H9 (cell line): ENCODE data around the gene SEC11A. TPM values are rescaled to one million over a fixed set of nuclear protein-coding genes. Genes with fewer than 3 reads are reported as not detected.

Source experiments
- DNase-seq: peaks from one replicate; pipeline ENCODE4 v3.0.0-alpha.2; 2017
- H2AFZ ChIP-seq: one replicate; pipeline ENCODE4 v1.6.1; 2013; ENCODE audit warnings: mild to moderate bottlenecking, low read length, control low read depth, moderate library complexity
- H2AK5ac ChIP-seq: 2 replicates; pipeline ENCODE4 v1.6.1; 2013; ENCODE audit warnings: low read length, control low read depth, mixed read lengths; ENCODE audit not compliant: insufficient read length
- H2BK120ac ChIP-seq: one replicate; pipeline ENCODE4 v1.6.1; 2013; ENCODE audit warnings: low read depth, mild to moderate bottlenecking, low read length, control low read depth, inconsistent platforms; ENCODE audit not compliant: poor library complexity, severe bottlenecking
- H2BK12ac ChIP-seq: 2 replicates; pipeline ENCODE4 v1.6.1; 2013; ENCODE audit warnings: low read length, control low read depth, mixed read lengths, low read depth; ENCODE audit not compliant: insufficient read length
- H2BK15ac ChIP-seq: 2 replicates; pipeline ENCODE4 v1.6.1; 2013; ENCODE audit warnings: low read depth, low read length, control low read depth
- H2BK20ac ChIP-seq: one replicate; pipeline ENCODE4 v1.6.1; 2013; ENCODE audit warnings: low read depth, mild to moderate bottlenecking, low read length, control low read depth, inconsistent platforms; ENCODE audit not compliant: poor library complexity, severe bottlenecking
- H2BK5ac ChIP-seq: 2 replicates; pipeline ENCODE4 v1.6.1; 2013; ENCODE audit warnings: low read length, control low read depth, mixed read lengths; ENCODE audit not compliant: insufficient read length
- H3K14ac ChIP-seq: 2 replicates; pipeline ENCODE4 v1.6.1; 2013; ENCODE audit warnings: low read length, control low read depth; ENCODE audit not compliant: insufficient read depth
- H3K18ac ChIP-seq: 2 replicates; pipeline ENCODE4 v1.6.1; 2013; ENCODE audit warnings: low read depth, mild to moderate bottlenecking, mixed read lengths, low read length, control low read depth; ENCODE audit not compliant: insufficient read length
- H3K23ac ChIP-seq: 2 replicates; pipeline ENCODE4 v1.6.1; 2013; ENCODE audit warnings: low read length, control low read depth, mixed read lengths, low read depth; ENCODE audit not compliant: insufficient read length
- H3K23me2 ChIP-seq: 2 replicates; pipeline ENCODE4 v1.6.1; 2013; ENCODE audit warnings: low read depth, mild to moderate bottlenecking, mixed read lengths, low read length, control low read depth; ENCODE audit not compliant: insufficient read length, poor library complexity, severe bottlenecking
- H3K27ac ChIP-seq: 2 replicates; pipeline ENCODE4 v1.5.1; 2013; ENCODE audit warnings: low read length, control low read depth, mixed read lengths, low read depth; ENCODE audit not compliant: insufficient read length
- H3K27me3 ChIP-seq: 2 replicates; pipeline ENCODE4 v1.6.1; 2013; ENCODE audit warnings: low read length, control low read depth, inconsistent platforms; ENCODE audit not compliant: insufficient read depth
- H3K4ac ChIP-seq: 2 replicates; pipeline ENCODE4 v1.6.1; 2013; ENCODE audit warnings: low read depth, mild to moderate bottlenecking, control low read depth, inconsistent platforms, low read length, moderate library complexity
- H3K4me1 ChIP-seq: 2 replicates; pipeline ENCODE4 v1.6.1; 2013; ENCODE audit warnings: low read length, control low read depth, inconsistent platforms; ENCODE audit not compliant: insufficient read depth
- H3K4me2 ChIP-seq: 2 replicates; pipeline ENCODE4 v1.6.1; 2013; ENCODE audit warnings: low read length, control low read depth, mixed read lengths; ENCODE audit not compliant: insufficient read length, insufficient read depth
- H3K56ac ChIP-seq: 2 replicates; pipeline ENCODE4 v1.6.1; 2013; ENCODE audit warnings: low read depth, mild to moderate bottlenecking, mixed read lengths, low read length, control low read depth; ENCODE audit not compliant: insufficient read length
- H3K79me1 ChIP-seq: 2 replicates; pipeline ENCODE4 v1.6.1; 2013; ENCODE audit warnings: low read depth, mild to moderate bottlenecking, moderate library complexity, low read length, control low read depth, inconsistent platforms; ENCODE audit not compliant: insufficient read depth, poor library complexity, severe bottlenecking
- H3K79me2 ChIP-seq: 2 replicates; pipeline ENCODE4 v1.6.1; 2013; ENCODE audit warnings: low read length, control low read depth, inconsistent platforms; ENCODE audit not compliant: insufficient read depth
- H3K9ac ChIP-seq: 2 replicates; pipeline ENCODE4 v1.6.1; 2013; ENCODE audit warnings: low read length, control low read depth, mixed read lengths; ENCODE audit not compliant: insufficient read length; ENCODE audit errors: extremely low read depth
- H3K9me3 ChIP-seq: one replicate; pipeline ENCODE4 v1.6.1; 2013; ENCODE audit warnings: low read depth, low read length, inconsistent platforms; ENCODE audit not compliant: control insufficient read depth
- H3T11ph ChIP-seq: one replicate; pipeline ENCODE4 v1.6.1; 2013; ENCODE audit warnings: mild to moderate bottlenecking, low read length, control low read depth, inconsistent platforms
- H4K20me1 ChIP-seq: one replicate; pipeline ENCODE4 v1.6.1; 2013; ENCODE audit not compliant: control insufficient read depth, insufficient read length, insufficient read depth
- H4K5ac ChIP-seq: 2 replicates; pipeline ENCODE4 v1.6.1; 2013; ENCODE audit warnings: low read depth, mild to moderate bottlenecking, mixed read lengths, low read length, control low read depth; ENCODE audit not compliant: insufficient read length
- H4K8ac ChIP-seq: replicated peaks from 2 replicates; pipeline ENCODE4 v1.6.1; 2013; ENCODE audit warnings: low read length, control low read depth, mixed read lengths, low read depth; ENCODE audit not compliant: insufficient read length
- H4K91ac ChIP-seq: 2 replicates; pipeline ENCODE4 v1.6.1; 2013; ENCODE audit warnings: low read depth, mild to moderate bottlenecking, moderate library complexity, mixed read lengths, low read length, control low read depth; ENCODE audit not compliant: insufficient read length
- H3K27ac Mint-ChIP-seq, 3 experiments: 2 replicates in 2 of 3; 3 replicates in 1 of 3; pipeline ENCODE4 v1.8.0; 2020 to 2021; ENCODE audit warnings: mixed read lengths in 3 of 3, mild to moderate bottlenecking in 1 of 3, moderate library complexity in 1 of 3
- H3K27me3 Mint-ChIP-seq: 2 replicates; pipeline ENCODE4 v1.8.0; 2021; ENCODE audit warnings: low read depth, mild to moderate bottlenecking, moderate library complexity, mixed read lengths
- H3K36me3 Mint-ChIP-seq, 3 experiments: 2 replicates in 2 of 3; 3 replicates in 1 of 3; pipeline ENCODE4 v1.8.0; 2020 to 2021; ENCODE audit warnings: low read depth in 3 of 3, mixed read lengths in 3 of 3; ENCODE audit not compliant: insufficient read depth in 1 of 3
- H3K4me1 Mint-ChIP-seq, 2 experiments: 2 replicates each; pipeline ENCODE4 v1.8.0; 2020; ENCODE audit warnings: mixed read lengths in 2 of 2
- H3K4me3 Mint-ChIP-seq, 2 experiments: 2 replicates in 1 of 2; 3 replicates in 1 of 2; pipeline ENCODE4 v1.8.0; 2020 to 2021; ENCODE audit warnings: mild to moderate bottlenecking in 2 of 2, mixed read lengths in 2 of 2, moderate library complexity in 1 of 2
- H3K9me3 Mint-ChIP-seq, 2 experiments: 2 replicates in 1 of 2; 3 replicates in 1 of 2; pipeline ENCODE4 v1.8.0; 2020; ENCODE audit warnings: mild to moderate bottlenecking in 2 of 2, mixed read lengths in 2 of 2, moderate library complexity in 1 of 2
- CTCF ChIP-seq: fragments of 200-600 bp; sonication (generic); conservative IDR thresholded peaks from 3 replicates; pipeline ENCODE4 v1.8.0; 2021; ENCODE audit warnings: antibody characterized with exemption, mild to moderate bottlenecking
- WGBS: extraction: QIAGEN DNeasy Blood & Tissue Kit; methylation state at CpG from one replicate; pipeline ENCODE4 v1.1.7; 2013; ENCODE audit warnings: missing lambda C conversion rate, low lambda C conversion rate, mixed read lengths; ENCODE audit not compliant: insufficient read length; ENCODE audit errors: extremely low coverage; 5-methylcytosine and 5-hydroxymethylcytosine counted together
- total RNA-seq: library from RNA; stranded (reverse); gene quantifications from 2 replicates; pipeline ENCODE4 v1.2.1, GENCODE V29; 2021

Gene SEC11A
- total RNA-seq, 1 experiment from 2014 or later = 250 TPM

GRCh38 chr15:84656972-84657371, 59.0 kb downstream of the SEC11A start:
- no peak for TF ChIP-seq CTCF
- no peak overlapping the region for H4K91ac ChIP-seq
- no peak overlapping the region for H2BK20ac ChIP-seq
- no CpG with 5 or more reads among the region's 7 CpGs for WGBS
- no peak overlapping the region for H3T11ph ChIP-seq
- Mint-ChIP-seq H3K4me1 (peaks cover 29 to 33% of the 10 kb centered on the region in 2 experiments), H3K9me3 (no peaks in the 10 kb centered on the region; a peak in 1 of 5 replicates), H3K36me3 (peaks cover 4 to 15% (median 6%) of the 10 kb centered on the region in 3 experiments), H3K27ac (no peak overlapping the region), H3K4me3 (peak overlapping the region; percentile 68 to 77), H3K27me3 (peaks cover 27% of the 10 kb centered on the region)
- H2AK5ac ChIP-seq = no peak overlapping the region
- H3K9ac ChIP-seq = no peak overlapping the region
- no peak overlapping the region for H3K56ac ChIP-seq
- no peaks in the 10 kb centered on the region for H4K20me1 ChIP-seq
- DNase-seq = no peak
- no peaks in the 10 kb centered on the region; the same call in 1 of the 2 replicates for H3K27me3 ChIP-seq
- H2BK12ac ChIP-seq = no peak overlapping the region
- H3K79me1 ChIP-seq = no peaks in the 10 kb centered on the region
- H3K14ac ChIP-seq = no peak overlapping the region
- H3K23me2 ChIP-seq = peaks cover 12% of the 10 kb centered on the region
- H3K4me1 ChIP-seq = peaks cover 3% of the 10 kb centered on the region; the same call in 1 of the 2 replicates
- no peak overlapping the region for H4K8ac ChIP-seq
- no peak overlapping the region for H2BK5ac ChIP-seq
- no peak overlapping the region for H3K23ac ChIP-seq
- no peak overlapping the region for H3K18ac ChIP-seq
- H2AFZ ChIP-seq = no peak overlapping the region
- no peaks in the 10 kb centered on the region for H3K9me3 ChIP-seq
- H4K5ac ChIP-seq = no peak overlapping the region
- no peak overlapping the region for H2BK120ac ChIP-seq
- no peaks in the 10 kb centered on the region for H3K79me2 ChIP-seq
- H3K4ac ChIP-seq = no peak overlapping the region
- H2BK15ac ChIP-seq = no peak overlapping the region
- H3K4me2 ChIP-seq = peak overlapping the region; percentile 58
- H3K27ac ChIP-seq = no peak overlapping the region
